ENCODE data around the gene ATP10B. TPM values are rescaled to one million over a fixed set of nuclear protein-coding genes. Genes with fewer than 3 reads are reported as not detected.
A peak's percentile ranks its signal among the peaks of the same experiment; 100 is the strongest.

Gene ATP10B
- total RNA-seq, 1 experiment from 2014 or later = 0.11 TPM

- no peak overlapping the region for H3K27ac Mint-ChIP-seq
- POLR2A ChIA-PET = no interaction called here
- no peak for DNase-seq (ENCODE audit: low spot score)
- no peaks in the 10 kb centered on the region; the same call in 1 of the 2 replicates for H3K27me3 Mint-ChIP-seq (ENCODE audit: low read depth)
- peaks cover 3% of the 10 kb centered on the region for H3K4me1 Mint-ChIP-seq
- no peak overlapping the region for H3K4me3 Mint-ChIP-seq
- no peak for ATAC-seq
- no peaks in the 10 kb centered on the region for H3K36me3 Mint-ChIP-seq
- TF ChIP-seq TCF7 (CRISPR knock-in tag; IDR thresholded peaks at IDR 0.05; ENCODE audit: low read depth) (no peak), NR3C1 (CRISPR knock-in tag; conservative IDR thresholded peaks at IDR 0.05; ENCODE audit: low read depth) (no peak), CTCF (IDR thresholded peaks at IDR 0.05) (no peak), SOX15 (CRISPR knock-in tag; IDR thresholded peaks at IDR 0.05) (no peak), ZBTB43 (CRISPR knock-in tag; IDR thresholded peaks at IDR 0.05) (no peak), NFE2L1 (CRISPR knock-in tag; IDR thresholded peaks at IDR 0.05) (no peak), NFYB (CRISPR knock-in tag; conservative IDR thresholded peaks at IDR 0.05; ENCODE audit: low read depth) (no peak), ZNF263 (CRISPR knock-in tag; IDR thresholded peaks at IDR 0.05; ENCODE audit: low read depth) (no peak), OVOL2 (CRISPR knock-in tag; IDR thresholded peaks at IDR 0.05; ENCODE audit: borderline replicate concordance) (no peak), KAT7 (CRISPR knock-in tag; IDR thresholded peaks at IDR 0.05; ENCODE audit: borderline replicate concordance) (no peak), MLX (CRISPR knock-in tag; IDR thresholded peaks at IDR 0.05) (no peak), ZNF138 (CRISPR knock-in tag; conservative IDR thresholded peaks at IDR 0.05) (no peak), MAX (CRISPR knock-in tag; IDR thresholded peaks at IDR 0.05) (no peak), JUN (CRISPR knock-in tag; IDR thresholded peaks at IDR 0.05) (no peak), USF2 (CRISPR knock-in tag; IDR thresholded peaks at IDR 0.05) (no peak)
- no peaks in the 10 kb centered on the region for H3K9me3 Mint-ChIP-seq
- CTCF ChIA-PET = no interaction called here
These were observed 159.7 kb downstream of the ATP10B start for GRCh38 chr5:160692271-160692670.

GRCh38 chr5:160685695-160686094 is 166.3 kb downstream of the ATP10B start:
- POLR2A ChIA-PET = no interaction called here
- ATAC-seq (no peak; the same call in none of the 2 replicates), DNase-seq (ENCODE audit: low spot score) (no peak)
- Mint-ChIP-seq H3K27me3 (ENCODE audit: low read depth) (no peaks in the 10 kb centered on the region; the same call in 1 of the 2 replicates), H3K36me3 (no peaks in the 10 kb centered on the region), H3K4me1 (peaks cover 14% of the 10 kb centered on the region), H3K9me3 (peaks cover 3% of the 10 kb centered on the region), H3K4me3 (no peak overlapping the region), H3K27ac (no peak overlapping the region)
- CTCF ChIA-PET = no interaction called here
- 0 out of 2 replicates have a peak, but pooled peaks have one; percentile 31 for TF ChIP-seq CTCF (IDR thresholded peaks at IDR 0.05)
- no peak for TF ChIP-seq NFYB (CRISPR knock-in tag; conservative IDR thresholded peaks at IDR 0.05; ENCODE audit: low read depth)
- no peak for TF ChIP-seq OVOL2 (CRISPR knock-in tag; IDR thresholded peaks at IDR 0.05; ENCODE audit: borderline replicate concordance)

- Mint-ChIP-seq H3K9me3 (peaks cover 5% of the 10 kb centered on the region), H3K4me1 (peaks cover 14% of the 10 kb centered on the region), H3K4me3 (no peak overlapping the region), H3K27me3 (ENCODE audit: low read depth) (no peaks in the 10 kb centered on the region; the same call in 1 of the 2 replicates), H3K27ac (no peak overlapping the region), H3K36me3 (no peaks in the 10 kb centered on the region)
- POLR2A ChIA-PET = no interaction called here
- DNase-seq (ENCODE audit: low spot score) (no peak), ATAC-seq (peak; percentile 60)
- CTCF ChIA-PET = no interaction called here
- TF ChIP-seq MXD4 (CRISPR knock-in tag; IDR thresholded peaks at IDR 0.05; ENCODE audit: borderline replicate concordance) = no peak
- no peak for TF ChIP-seq ATF2 (CRISPR knock-in tag; IDR thresholded peaks at IDR 0.05; ENCODE audit: borderline replicate concordance, low read depth)
- TF ChIP-seq MAX (CRISPR knock-in tag; IDR thresholded peaks at IDR 0.05) = no peak
- no peak for TF ChIP-seq TEAD1 (CRISPR knock-in tag; IDR thresholded peaks at IDR 0.05)
- TF ChIP-seq ETV6 (CRISPR knock-in tag; IDR thresholded peaks at IDR 0.05) = no peak
- no peak for TF ChIP-seq MYBL2 (CRISPR knock-in tag; IDR thresholded peaks at IDR 0.05)
- TF ChIP-seq HMGA2 (CRISPR knock-in tag; IDR thresholded peaks at IDR 0.05) = no peak
- TF ChIP-seq E2F5 (CRISPR knock-in tag; IDR thresholded peaks at IDR 0.05) = no peak
- TF ChIP-seq CBFB (CRISPR knock-in tag; IDR thresholded peaks at IDR 0.05; ENCODE audit: low read depth) = no peak
- TF ChIP-seq NFE2L1 (CRISPR knock-in tag; IDR thresholded peaks at IDR 0.05) = no peak
These were observed 166.8 kb downstream of the ATP10B start for GRCh38 chr5:160685219-160685618.

Data from WTC11 (cell line).